AG10803 (cell line): ENCODE data around the gene RSRC1.

Source experiments
- DNase-seq: peaks from one replicate; pipeline ENCODE4 v3.0.0; 2010; ENCODE audit warnings: low read depth
- H3K4me3 ChIP-seq: 2 replicates; pipeline ENCODE4 v1.5.1; 2011; ENCODE audit warnings: mild to moderate bottlenecking, low read length, control low read depth
- TF ChIP-seq, protein P1 (sequence below): conservative IDR thresholded peaks from 2 replicates; pipeline ENCODE4 v1.5.1; 2011; ENCODE audit warnings: mild to moderate bottlenecking, low read length, control low read depth, inconsistent platforms

Gene RSRC1

DNA sequence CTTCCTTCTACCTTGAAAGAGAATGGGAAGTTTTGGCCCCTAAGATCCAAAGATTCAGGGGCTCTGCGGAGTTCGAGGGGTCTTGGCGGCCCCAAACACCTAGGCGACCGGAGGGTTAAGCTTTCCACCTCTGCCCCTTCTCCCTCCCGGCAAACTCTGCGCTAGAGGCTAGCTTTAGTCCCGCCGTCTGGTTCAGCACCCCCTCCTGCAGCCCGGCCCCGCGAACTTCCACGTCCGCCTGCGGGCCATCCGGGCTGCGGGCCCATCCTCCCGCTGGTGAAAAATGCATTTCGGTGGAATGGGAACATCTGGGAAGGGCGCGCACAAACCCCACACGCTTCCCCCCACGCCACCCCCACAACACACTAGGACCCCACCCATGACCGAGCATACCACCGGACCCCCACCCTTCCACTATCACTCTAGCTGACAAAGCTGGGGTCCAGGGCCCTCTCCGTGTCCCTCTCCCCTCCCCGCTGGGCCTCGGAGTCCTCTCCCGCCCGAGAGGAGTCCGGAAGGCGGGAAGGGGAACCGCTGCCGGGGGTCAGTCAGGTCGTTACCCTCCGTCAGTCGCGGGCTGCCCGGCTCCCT lies 4.7 kb upstream of the RSRC1 start:
- TF ChIP-seq, protein P1, sequence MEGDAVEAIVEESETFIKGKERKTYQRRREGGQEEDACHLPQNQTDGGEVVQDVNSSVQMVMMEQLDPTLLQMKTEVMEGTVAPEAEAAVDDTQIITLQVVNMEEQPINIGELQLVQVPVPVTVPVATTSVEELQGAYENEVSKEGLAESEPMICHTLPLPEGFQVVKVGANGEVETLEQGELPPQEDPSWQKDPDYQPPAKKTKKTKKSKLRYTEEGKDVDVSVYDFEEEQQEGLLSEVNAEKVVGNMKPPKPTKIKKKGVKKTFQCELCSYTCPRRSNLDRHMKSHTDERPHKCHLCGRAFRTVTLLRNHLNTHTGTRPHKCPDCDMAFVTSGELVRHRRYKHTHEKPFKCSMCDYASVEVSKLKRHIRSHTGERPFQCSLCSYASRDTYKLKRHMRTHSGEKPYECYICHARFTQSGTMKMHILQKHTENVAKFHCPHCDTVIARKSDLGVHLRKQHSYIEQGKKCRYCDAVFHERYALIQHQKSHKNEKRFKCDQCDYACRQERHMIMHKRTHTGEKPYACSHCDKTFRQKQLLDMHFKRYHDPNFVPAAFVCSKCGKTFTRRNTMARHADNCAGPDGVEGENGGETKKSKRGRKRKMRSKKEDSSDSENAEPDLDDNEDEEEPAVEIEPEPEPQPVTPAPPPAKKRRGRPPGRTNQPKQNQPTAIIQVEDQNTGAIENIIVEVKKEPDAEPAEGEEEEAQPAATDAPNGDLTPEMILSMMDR = no peak
- DNase-seq = peak; percentile 62
- H3K4me3 ChIP-seq = peak overlapping the region; percentile 90

DNA sequence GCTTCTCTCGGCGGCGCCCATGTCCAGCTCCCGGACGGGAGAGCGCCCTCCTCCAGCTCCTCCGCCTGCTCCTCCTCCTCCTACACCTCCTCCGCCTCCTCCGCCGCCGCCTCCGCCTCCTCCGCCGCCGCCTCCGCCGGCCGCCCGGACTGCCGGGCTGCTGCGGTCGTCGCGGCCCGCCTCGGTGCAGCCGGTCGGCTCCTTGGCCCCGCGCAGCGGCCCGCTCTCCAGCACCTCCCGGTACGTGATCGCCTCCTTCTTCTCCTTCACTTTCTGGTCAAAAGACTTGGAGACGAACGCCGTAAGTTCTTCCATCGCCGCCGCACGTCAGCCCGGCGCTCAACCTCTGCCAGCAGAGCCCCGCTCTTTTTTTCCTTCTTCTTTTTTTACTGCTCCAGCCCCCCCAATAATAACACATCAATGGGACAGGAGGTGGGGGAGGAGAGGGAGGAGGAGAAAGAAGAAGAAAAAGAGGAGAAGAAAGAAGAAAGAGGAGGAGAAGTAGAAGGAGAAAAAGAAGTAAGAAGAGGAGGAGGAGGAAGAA lies 4.1 kb upstream of the RSRC1 start:
- H3K4me3 ChIP-seq = peak overlapping the region; percentile 90
- DNase-seq = peak; percentile 80
- TF ChIP-seq, protein P1 = no peak

DNA sequence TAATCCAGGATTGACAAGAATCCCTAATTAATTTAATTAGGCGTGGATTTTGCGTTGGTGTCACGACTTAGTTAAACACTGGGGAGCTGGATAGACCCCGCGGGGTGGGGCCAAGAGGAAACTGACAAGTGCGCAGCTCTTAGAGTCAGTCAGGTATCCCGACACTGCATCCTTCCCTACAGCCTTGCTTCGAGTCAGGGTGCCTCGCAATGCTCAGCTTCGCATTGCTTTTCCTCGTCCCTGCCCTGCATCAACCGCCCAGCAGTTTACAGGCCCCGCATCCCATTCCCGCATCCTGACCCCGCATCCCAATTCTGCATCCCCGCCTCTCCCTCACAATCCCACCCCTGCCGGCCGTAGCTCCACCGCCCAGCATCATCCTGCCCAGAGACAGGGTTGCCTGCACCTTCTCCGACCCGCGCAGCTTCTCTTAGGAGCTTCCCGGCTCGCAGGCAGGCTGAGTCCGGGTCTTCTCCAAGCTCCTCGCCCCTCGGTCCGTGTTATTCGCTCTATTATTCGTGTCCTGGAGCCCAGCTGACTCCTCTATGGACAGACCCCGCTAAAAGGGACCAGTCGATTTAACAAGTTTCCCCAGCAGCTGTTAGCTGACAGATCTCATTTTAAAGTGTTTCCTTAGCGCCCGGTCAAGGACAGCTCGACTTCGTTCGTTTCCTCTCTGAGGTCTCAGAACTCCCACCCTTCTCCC lies 3.0 kb upstream of the RSRC1 start:
- DNase-seq = peak; percentile 4
- peak overlapping the region; percentile 90 for H3K4me3 ChIP-seq

DNA sequence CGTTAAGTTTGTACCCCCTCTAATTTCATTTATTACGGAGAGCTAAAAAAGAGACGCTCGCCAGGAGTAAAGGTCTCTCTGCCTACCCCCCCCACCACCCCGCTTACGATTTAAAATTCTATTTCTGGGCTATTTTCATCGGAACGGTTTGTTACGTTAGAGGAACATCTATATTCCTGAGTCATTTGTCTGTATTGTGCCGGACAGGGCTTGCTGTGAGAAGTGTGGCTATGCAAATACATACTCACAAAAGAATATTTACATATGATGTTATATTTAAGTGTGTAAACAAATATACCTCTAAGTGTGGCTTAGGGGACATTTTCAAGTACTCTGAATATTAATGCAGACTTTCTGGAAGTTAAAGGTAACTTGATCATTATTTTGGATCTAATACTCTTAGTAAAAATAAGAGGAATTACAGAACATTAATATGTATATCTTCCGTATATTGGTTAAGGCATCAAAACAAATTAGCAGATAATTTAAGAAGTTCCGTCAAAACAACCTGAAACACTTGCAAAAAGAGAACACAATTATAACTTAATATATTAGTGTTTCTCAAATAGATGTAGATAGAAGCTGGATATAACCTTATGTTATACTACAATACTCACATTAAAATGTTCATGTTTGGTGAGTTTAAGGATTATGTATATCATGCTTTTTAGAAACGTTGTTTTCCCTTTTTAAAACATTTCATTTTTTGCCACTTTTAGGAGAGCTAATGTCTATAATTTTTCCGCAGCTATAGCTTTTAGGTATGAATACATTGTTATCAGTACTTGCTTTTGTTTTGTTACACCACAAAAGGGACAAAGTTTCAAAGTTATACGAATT lies 2.1 kb upstream of the RSRC1 start:
- H3K4me3 ChIP-seq = no peak overlapping the region
- DNase-seq = no peak
- TF ChIP-seq, protein P1 = no peak

More for the DNA sequence above, 3.0 kb upstream of the RSRC1 start:
- TF ChIP-seq, protein P1 = no peak

DNA sequence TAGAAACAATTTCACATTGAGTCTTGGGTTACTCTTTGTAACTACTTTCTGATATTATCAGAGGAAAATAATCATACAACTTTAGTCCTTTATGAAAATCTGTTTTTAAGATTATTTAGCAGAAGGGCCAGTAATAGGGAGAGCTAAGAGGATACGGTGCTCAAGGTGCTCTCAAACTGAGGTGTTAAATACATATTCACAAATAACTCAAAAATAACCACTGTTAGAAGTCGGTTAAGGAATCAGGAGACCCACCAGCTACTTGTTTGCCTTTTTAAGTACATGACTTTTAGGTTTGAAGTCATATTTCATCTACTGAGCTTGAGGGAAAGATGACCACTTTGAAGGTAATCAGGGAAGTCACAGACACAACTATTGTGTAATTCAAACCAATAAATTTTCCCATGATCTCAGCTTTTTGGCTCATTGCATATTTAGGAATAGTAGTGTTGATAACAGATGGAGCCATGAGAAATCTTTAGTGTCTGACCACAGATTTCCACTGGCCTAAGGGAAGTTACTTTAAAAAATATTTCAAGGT lies 1.4 kb upstream of the RSRC1 start:
- no peak overlapping the region for H3K4me3 ChIP-seq
- TF ChIP-seq, protein P1 = no peak
- peak; percentile 37 for DNase-seq

DNA sequence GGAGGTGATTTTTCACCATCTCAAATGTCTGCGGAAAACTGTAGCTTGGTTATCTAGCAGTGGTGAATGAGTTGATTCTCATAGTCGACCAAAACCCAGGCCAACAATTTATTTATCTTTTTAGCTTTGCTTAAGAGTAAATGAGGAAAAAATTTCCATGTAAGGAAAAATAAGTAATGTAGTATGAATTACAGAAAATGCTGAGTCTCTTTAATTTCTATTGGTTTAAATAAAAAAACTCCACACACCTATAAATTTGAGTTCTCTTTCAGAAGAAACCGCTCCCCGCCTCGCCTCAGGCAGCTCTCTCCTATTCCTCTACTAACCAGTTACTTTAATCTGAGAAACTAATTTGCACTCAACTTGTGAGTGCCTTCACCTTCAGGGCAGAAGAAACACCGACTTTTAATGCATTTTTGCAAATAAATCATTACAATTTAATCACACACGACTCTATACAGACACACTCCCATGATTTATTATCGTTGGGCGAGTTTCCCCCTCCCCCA lies 540 bp upstream of the RSRC1 start:
- H3K4me3 ChIP-seq = peak overlapping the region; percentile 91
- DNase-seq = peak; percentile 4
- TF ChIP-seq, protein P1 = no peak
